ENCODE measurements around the gene FRMD4A. TPM values are rescaled to one million over a fixed set of nuclear protein-coding genes. Genes with fewer than 3 reads are reported as not detected.
A peak's percentile ranks its signal among the peaks of the same experiment; 100 is the strongest.

Gene FRMD4A
- total and polyA plus RNA-seq, 10 of the 15 experiments (the other 5 are each of a cell fraction or from before 2014, with no cell fraction given), result 17.8 to 75.2 (median 39.1) TPM

DNA sequence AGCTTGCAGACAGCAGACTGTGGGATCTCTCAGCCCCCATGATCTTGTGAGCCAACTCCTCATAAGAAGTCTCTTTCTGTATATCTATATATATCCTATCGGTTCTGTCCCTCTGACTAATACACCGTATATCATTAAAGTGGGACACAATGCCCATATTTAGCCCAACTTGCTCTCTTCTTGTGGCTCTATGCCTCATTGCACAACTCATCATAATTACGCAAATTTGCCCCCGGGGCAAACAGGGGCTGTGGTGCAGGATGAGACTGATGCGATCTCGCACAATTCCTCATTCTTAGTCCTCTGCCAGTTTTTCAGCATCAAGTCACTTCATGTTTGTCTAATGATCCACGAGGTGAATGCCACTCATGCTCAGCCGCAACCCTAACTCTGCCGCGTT lies 560.8 kb downstream of the FRMD4A start:
- Histone ChIP-seq H3K36me3 (ENCODE audit: control insufficient read depth in 2 of 2, insufficient read depth in 2 of 2, low read length in 1 of 2) (0 out of 4 replicates have a peak, but pooled peaks cover 0 to 2% of the 10 kb centered on the region in 2 experiments), H3K4me3 (no peak overlapping the region), H3K27ac (ENCODE audit: control insufficient read depth, insufficient read depth) (no peak overlapping the region), H3K9me3 (replicated peaks; ENCODE audit: control insufficient read depth, insufficient read depth, low read length) (no peaks in the 10 kb centered on the region; the same call in 1 of the 3 replicates), H3K27me3 (replicated peaks in 1 of 2; ENCODE audit: control insufficient read depth in 2 of 2, insufficient read depth in 2 of 2, low read length in 1 of 2) (no peaks in the 10 kb centered on the region), H3K4me1 (ENCODE audit: control insufficient read depth, insufficient read depth, low read length) (peaks cover 11% of the 10 kb centered on the region), H3K4me2 (ENCODE audit: control insufficient read depth, insufficient read depth) (no peak overlapping the region), H4K20me1 (ENCODE audit: control insufficient read depth, insufficient read depth) (no peaks in the 10 kb centered on the region), H2AFZ (ENCODE audit: control insufficient read depth, low read depth, low read length) (no peak overlapping the region), H3K79me2 (ENCODE audit: control insufficient read depth, insufficient read depth, low read length) (no peaks in the 10 kb centered on the region; the same call in 1 of the 2 replicates), H3K9ac (ENCODE audit: control insufficient read depth, insufficient read depth, low read length) (no peak overlapping the region)
- 23% methylated on average over 10 of the region's 10 CpGs for WGBS (ENCODE audit: insufficient coverage, insufficient replicate concordance, low lambda C conversion rate, missing lambda C conversion rate)
- intact Hi-C loops (cut with micrococcal nuclease; ENCODE audit: unreplicated experiment) (no loop called here), in situ Hi-C loops (cut with MboI) (loop anchor here (10.0 kb wide), 1 partner anchor 395 kb away; no protein-coding TSS in a partner anchor)
- DNase-seq (ENCODE audit: low read depth, low spot score), result no peak
- SMC1A ChIA-PET (ENCODE audit: uncharacterized antibody, unreplicated experiment), result interaction anchor here (0.6 to 9.7 kb wide), 14 partner anchors 10 to 110 kb away, joined by 3 to 189 read pairs (median 6); no protein-coding TSS in a partner anchor
- CTCF ChIA-PET, result interaction anchor here (0.6 to 1.9 kb wide), 7 partner anchors 10 to 110 kb away, joined by 3 to 5 read pairs (median 4); no protein-coding TSS in a partner anchor
- no TSS peak for BruUV-seq (replicated peaks)
- peak; percentile 78 for ATAC-seq
- RAD21 ChIA-PET (ENCODE audit: unreplicated experiment), result interaction anchor here (0.7 to 9.5 kb wide), 8 partner anchors 10 to 428 kb away, joined by 3 to 100 read pairs (median 4); no protein-coding TSS in a partner anchor
- POLR2A ChIA-PET, result interaction anchor here (0.6 to 4.0 kb wide), 13 partner anchors 7 to 63 kb away, joined by 3 to 18 read pairs (median 5); no protein-coding TSS in a partner anchor
- no peak for FAIRE-seq
- TF ChIP-seq MTA2 (IDR thresholded peaks at IDR 0.05; ENCODE audit: low read depth), result peak; percentile 64; the same call in 1 of the 2 replicates
- TF ChIP-seq, protein P1, sequence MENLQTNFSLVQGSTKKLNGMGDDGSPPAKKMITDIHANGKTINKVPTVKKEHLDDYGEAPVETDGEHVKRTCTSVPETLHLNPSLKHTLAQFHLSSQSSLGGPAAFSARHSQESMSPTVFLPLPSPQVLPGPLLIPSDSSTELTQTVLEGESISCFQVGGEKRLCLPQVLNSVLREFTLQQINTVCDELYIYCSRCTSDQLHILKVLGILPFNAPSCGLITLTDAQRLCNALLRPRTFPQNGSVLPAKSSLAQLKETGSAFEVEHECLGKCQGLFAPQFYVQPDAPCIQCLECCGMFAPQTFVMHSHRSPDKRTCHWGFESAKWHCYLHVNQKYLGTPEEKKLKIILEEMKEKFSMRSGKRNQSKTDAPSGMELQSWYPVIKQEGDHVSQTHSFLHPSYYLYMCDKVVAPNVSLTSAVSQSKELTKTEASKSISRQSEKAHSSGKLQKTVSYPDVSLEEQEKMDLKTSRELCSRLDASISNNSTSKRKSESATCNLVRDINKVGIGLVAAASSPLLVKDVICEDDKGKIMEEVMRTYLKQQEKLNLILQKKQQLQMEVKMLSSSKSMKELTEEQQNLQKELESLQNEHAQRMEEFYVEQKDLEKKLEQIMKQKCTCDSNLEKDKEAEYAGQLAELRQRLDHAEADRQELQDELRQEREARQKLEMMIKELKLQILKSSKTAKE (IDR thresholded peaks at IDR 0.05; ENCODE audit: low read depth, poor library complexity, severe bottlenecking), result peak; percentile 36
- TF ChIP-seq EP300 (IDR thresholded peaks at IDR 0.05; ENCODE audit: borderline replicate concordance in 1 of 2, control insufficient read depth in 1 of 2, low read depth in 2 of 2, low read length in 2 of 2), result peak; percentile 14 to 25; a peak in 2 of 4 replicates
- TF ChIP-seq RUNX3 (IDR thresholded peaks at IDR 0.05; ENCODE audit: low read length), result peak; percentile 30; the same call in 1 of the 2 replicates
- TF ChIP-seq SPI1 (IDR thresholded peaks at IDR 0.05; ENCODE audit: borderline replicate concordance, insufficient read depth, low read depth, low read length), result peak; percentile 17; the same call in 1 of the 2 replicates
- TF ChIP-seq GABPA (IDR thresholded peaks at IDR 0.05; ENCODE audit: low read depth), result no peak
- no peak for TF ChIP-seq NFYA (IDR thresholded peaks at IDR 0.05; ENCODE audit: borderline replicate concordance, low read depth, low read length)
- no peak for TF ChIP-seq SMAD5 (IDR thresholded peaks at IDR 0.05; ENCODE audit: low read depth)
- 0 out of 2 replicates have a peak, but pooled peaks have one; percentile 19 for TF ChIP-seq PAX5 (IDR thresholded peaks at IDR 0.05; ENCODE audit: borderline replicate concordance, low read depth, low read length)
- TF ChIP-seq IKZF2 (IDR thresholded peaks at IDR 0.05), result peak in 1 of 2 experiments; percentile 35; a peak in 1 of 4 replicates
- peak; percentile 56 for TF ChIP-seq MEF2B (IDR thresholded peaks at IDR 0.05; ENCODE audit: partially characterized antibody, poor library complexity, severe bottlenecking)
- peak; percentile 46 to 80; a peak in 2 of 4 replicates for TF ChIP-seq SRF (IDR thresholded peaks at IDR 0.05; ENCODE audit: low read depth in 2 of 2, low read length in 2 of 2)
- peak in 1 of 2 experiments; percentile 9; a peak in 1 of 4 replicates for TF ChIP-seq BHLHE40 (IDR thresholded peaks at IDR 0.05; ENCODE audit: borderline replicate concordance in 1 of 2, low read depth in 2 of 2, low read length in 1 of 2)
- peak; percentile 72; the same call in 1 of the 3 replicates for TF ChIP-seq POU2F2 (IDR thresholded peaks at IDR 0.05; ENCODE audit: borderline replicate concordance, low read depth, low read length)
- no peak for TF ChIP-seq SREBF2 (IDR thresholded peaks at IDR 0.05; ENCODE audit: low read length)
- no peak for TF ChIP-seq SREBF1 (IDR thresholded peaks at IDR 0.05; ENCODE audit: low read length)
- TF ChIP-seq FOXK2 (IDR thresholded peaks at IDR 0.05), result no peak
- peak; percentile 34 for TF ChIP-seq IKZF1 (conservative IDR thresholded peaks at IDR 0.05)

Data from GM12878 (cell line).